Measurements from ENCODE around the gene ZNF44.

The ZNF44 gene

GRCh38 chr19:12261554-12261953 is 33.1 kb downstream of the ZNF44 start:
- DNase-seq (ENCODE audit: low read depth in 2 of 2): no peak

GRCh38 chr19:12260861-12261260 is 33.8 kb downstream of the ZNF44 start:
- DNase-seq (ENCODE audit: low read depth in 2 of 2): no peak

- no peak for DNase-seq (ENCODE audit: low read depth in 2 of 2)
Measured at GRCh38 chr19:12260236-12260635, 34.4 kb downstream of the ZNF44 start.

- DNase-seq (ENCODE audit: low read depth in 2 of 2): no peak
Measured at GRCh38 chr19:12255372-12255771, 39.3 kb downstream of the ZNF44 start.

GRCh38 chr19:12247644-12248222 is 47.0 kb downstream of the ZNF44 start:
- no peak for DNase-seq (ENCODE audit: low read depth in 2 of 2)

GRCh38 chr19:12244370-12244769 is 50.3 kb downstream of the ZNF44 start:
- DNase-seq (ENCODE audit: low read depth in 2 of 2): no peak

GRCh38 chr19:12237143-12237839 is 57.4 kb downstream of the ZNF44 start:
- DNase-seq (ENCODE audit: low read depth in 2 of 2): no peak

- no peak for DNase-seq (ENCODE audit: low read depth in 2 of 2)
Measured at GRCh38 chr19:12232961-12233360, 61.7 kb downstream of the ZNF44 start.

GRCh38 chr19:12230751-12231733 is 63.6 kb downstream of the ZNF44 start:
- no peak for DNase-seq (ENCODE audit: low read depth in 2 of 2)

GRCh38 chr19:12229990-12230389 is 64.7 kb downstream of the ZNF44 start:
- no peak for DNase-seq (ENCODE audit: low read depth in 2 of 2)

GRCh38 chr19:12224676-12225075 is 70.0 kb downstream of the ZNF44 start:
- DNase-seq (ENCODE audit: low read depth in 2 of 2): no peak

- no peak for DNase-seq (ENCODE audit: low read depth in 2 of 2)
Measured at GRCh38 chr19:12222980-12223630, 71.6 kb downstream of the ZNF44 start.
